Measurements from ENCODE around the gene VIPR2.

GRCh38 chr7:159076333-159076732 is 68.3 kb downstream of the VIPR2 start:
- TF ChIP-seq POLR2A (IDR thresholded peaks at IDR 0.05) = no peak
- no peak for TF ChIP-seq CTCF (IDR thresholded peaks at IDR 0.05 in 8 of 11, conservative IDR thresholded peaks at IDR 0.05 in 3 of 11)
- no peak for TF ChIP-seq POLR2AphosphoS5 (IDR thresholded peaks at IDR 0.05)
